BE2C (cell line): ENCODE measurements around the gene ERC1.
"Not testable (repeated sequence)": the region's sequence is repeated elsewhere in the genome, so short reads cannot be mapped to it uniquely, and the experiment has no call there.

ENCODE experiments used
- DNase-seq: peaks from one replicate; pipeline ENCODE4 v3.0.0-alpha.2; 2020
- H3K27me3 ChIP-seq: fragments of 250-450 bp; sonication (Bioruptor Pico); 2 replicates; pipeline ENCODE4 v1.5.1; 2020; ENCODE audit warnings: mild to moderate bottlenecking
- H3K36me3 ChIP-seq: fragments of 250-450 bp; sonication (Bioruptor Pico); 2 replicates; pipeline ENCODE4 v1.5.1; 2020; ENCODE audit warnings: mild to moderate bottlenecking
- H3K4me1 ChIP-seq: fragments of 250-450 bp; sonication (Bioruptor Pico); 2 replicates; pipeline ENCODE4 v1.5.1; 2020
- H3K4me3 ChIP-seq: 2 replicates; pipeline ENCODE4 v1.5.1; 2011; ENCODE audit warnings: low read depth, low read length
- H3K9me3 ChIP-seq: fragments of 250-450 bp; sonication (Bioruptor Pico); 2 replicates; pipeline ENCODE4 v1.5.1; 2020
- CTCF ChIP-seq: IDR thresholded peaks from 2 replicates; pipeline ENCODE4 v1.5.1; 2012; ENCODE audit warnings: mild to moderate bottlenecking, low read depth, low read length

The ERC1 gene

GRCh38 chr12:997505-997904 lies 6.5 kb downstream of the ERC1 start:
- no peaks in the 10 kb centered on the region for H3K27me3 ChIP-seq
- DNase-seq = no peak
- no peak for TF ChIP-seq CTCF
- peaks cover 3% of the 10 kb centered on the region; the same call in 1 of the 2 replicates for H3K4me1 ChIP-seq
- no peak overlapping the region for H3K4me3 ChIP-seq
- H3K9me3 ChIP-seq = no peaks in the 10 kb centered on the region
- no peaks in the 10 kb centered on the region for H3K36me3 ChIP-seq

- peak; percentile 23 for DNase-seq
- no peaks in the 10 kb centered on the region for H3K27me3 ChIP-seq
- H3K9me3 ChIP-seq = no peaks in the 10 kb centered on the region
- no peaks in the 10 kb centered on the region for H3K36me3 ChIP-seq
- no peak overlapping the region for H3K4me3 ChIP-seq
- TF ChIP-seq CTCF = no peak
- H3K4me1 ChIP-seq = no peaks in the 10 kb centered on the region; the same call in 1 of the 2 replicates
These were observed 7.2 kb downstream of the ERC1 start for GRCh38 chr12:998020-998874.

GRCh38 chr12:999736-1000135 lies 8.7 kb downstream of the ERC1 start:
- not testable (repeated sequence) for H3K4me3 ChIP-seq, H3K36me3 ChIP-seq, DNase-seq, H3K4me1 ChIP-seq, H3K27me3 ChIP-seq, H3K9me3 ChIP-seq

GRCh38 chr12:1001507-1001906 lies 10.5 kb downstream of the ERC1 start:
- no peak overlapping the region for H3K4me3 ChIP-seq

GRCh38 chr12:1003600-1004271 lies 12.7 kb downstream of the ERC1 start:
- DNase-seq = no peak
- H3K36me3 ChIP-seq = no peaks in the 10 kb centered on the region
- H3K9me3 ChIP-seq = no peaks in the 10 kb centered on the region
- H3K4me1 ChIP-seq = no peaks in the 10 kb centered on the region
- no peaks in the 10 kb centered on the region for H3K27me3 ChIP-seq
- no peak overlapping the region for H3K4me3 ChIP-seq
- TF ChIP-seq CTCF = no peak

More at GRCh38 chr12:1001507-1001906, 10.5 kb downstream of the ERC1 start:
- no peak for TF ChIP-seq CTCF
- no peaks in the 10 kb centered on the region for H3K27me3 ChIP-seq
- no peaks in the 10 kb centered on the region for H3K9me3 ChIP-seq
- no peaks in the 10 kb centered on the region for H3K36me3 ChIP-seq
- DNase-seq = no peak
- H3K4me1 ChIP-seq = no peaks in the 10 kb centered on the region; the same call in 1 of the 2 replicates

GRCh38 chr12:1006255-1006654 lies 15.2 kb downstream of the ERC1 start:
- DNase-seq = no peak
- Histone ChIP-seq H3K4me1 (no peaks in the 10 kb centered on the region), H3K9me3 (no peaks in the 10 kb centered on the region), H3K36me3 (no peaks in the 10 kb centered on the region), H3K4me3 (no peak overlapping the region), H3K27me3 (no peaks in the 10 kb centered on the region)
- no peak for TF ChIP-seq CTCF
